H7 (cell line): ENCODE data around the gene ZKSCAN7. TPM values are rescaled to one million over a fixed set of nuclear protein-coding genes. Genes with fewer than 3 reads are reported as not detected.
"Not testable (repeated sequence)": the region's sequence is repeated elsewhere in the genome, so short reads cannot be mapped to it uniquely, and the experiment has no call there.

ENCODE experiments used
- DNase-seq: peaks from one replicate; pipeline ENCODE4 v3.0.0; 2012
- H3K27me3 ChIP-seq: 2 replicates; pipeline ENCODE4 v1.6.0; 2011; ENCODE audit warnings: mild to moderate bottlenecking, low read length; ENCODE audit not compliant: control insufficient read depth, insufficient read depth
- H3K36me3 ChIP-seq: replicated peaks from 2 replicates; pipeline ENCODE4 v1.5.1; 2011; ENCODE audit warnings: low read length; ENCODE audit not compliant: control insufficient read depth, insufficient read depth
- H3K4me3 ChIP-seq: 2 replicates; pipeline ENCODE4 v1.5.1; 2011; ENCODE audit warnings: low read depth, mild to moderate bottlenecking, control low read depth, low read length, moderate library complexity; ENCODE audit not compliant: insufficient read depth
- total RNA-seq: library from RNA; depleted of rRNA; stranded (reverse); fragments of >200 nt; shearing (Covaris generic); gene quantifications from 2 replicates; pipeline ENCODE4 v1.2.3, GENCODE V29; 2014; rRNA removed

ZKSCAN7 gene
- total RNA-seq = 6.5 and 13.0 TPM in 2 replicates

GRCh38 chr3:44554626-44555592 is at the start of gene ZKSCAN7:
Gene ZKSCAN7, plus strand, starts transcription at chr3:44555193. Its CDS starts 1,855 bp downstream, at chr3:44557048.
- Histone ChIP-seq H3K36me3 (peaks cover 7% of the 10 kb centered on the region), H3K27me3 (no peaks in the 10 kb centered on the region; the same call in 1 of the 2 replicates), H3K4me3 (peak within 1 kb of the TSS; percentile 82)
- peak; percentile 94 for DNase-seq

DNA sequence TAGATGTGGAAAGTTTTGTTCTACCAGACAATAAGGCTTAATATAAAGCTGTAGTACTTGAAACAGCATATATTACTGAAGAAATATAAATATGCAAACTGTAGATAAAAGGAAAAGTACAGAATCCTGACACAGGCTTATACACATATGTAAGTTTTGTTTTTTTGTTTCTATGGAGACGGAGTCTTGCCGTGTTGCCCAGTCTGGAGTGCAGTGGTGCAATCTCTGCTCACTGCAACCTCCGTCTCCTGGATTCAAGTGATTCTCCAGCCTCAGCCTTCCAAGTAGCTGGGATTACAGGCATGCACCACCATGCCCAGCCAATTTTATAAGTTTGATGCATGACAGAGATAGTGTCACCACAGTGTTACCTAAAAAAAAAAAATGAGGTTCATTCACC is 48.4 kb upstream of the ZKSCAN7 start:
- DNase-seq = no peak
- Histone ChIP-seq H3K4me3 (no peak overlapping the region), H3K36me3 (no peaks in the 10 kb centered on the region), H3K27me3 (no peaks in the 10 kb centered on the region)

DNA sequence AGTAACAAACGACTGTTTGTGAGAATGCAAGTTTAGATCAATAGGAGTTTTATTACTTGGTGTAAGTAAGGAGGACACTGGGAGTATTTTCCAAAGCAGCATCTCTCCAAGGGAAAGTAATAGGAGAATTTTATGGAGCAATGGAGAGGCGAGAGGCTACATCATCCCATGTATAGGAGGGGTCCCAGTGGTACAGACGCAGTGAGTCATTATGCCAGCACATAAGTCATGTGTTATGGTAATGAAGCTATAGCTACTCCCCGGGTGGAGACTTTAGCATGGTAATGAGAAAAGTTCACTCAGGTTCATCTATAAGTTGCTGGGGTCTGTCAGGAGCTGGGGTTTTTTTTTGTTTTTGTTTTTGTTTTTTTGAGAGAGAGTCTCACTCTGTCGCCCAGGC is 48.0 kb upstream of the ZKSCAN7 start:
- Histone ChIP-seq H3K4me3 (no peak overlapping the region), H3K36me3 (no peaks in the 10 kb centered on the region), H3K27me3 (no peaks in the 10 kb centered on the region)
- DNase-seq = peak; percentile 26

DNA sequence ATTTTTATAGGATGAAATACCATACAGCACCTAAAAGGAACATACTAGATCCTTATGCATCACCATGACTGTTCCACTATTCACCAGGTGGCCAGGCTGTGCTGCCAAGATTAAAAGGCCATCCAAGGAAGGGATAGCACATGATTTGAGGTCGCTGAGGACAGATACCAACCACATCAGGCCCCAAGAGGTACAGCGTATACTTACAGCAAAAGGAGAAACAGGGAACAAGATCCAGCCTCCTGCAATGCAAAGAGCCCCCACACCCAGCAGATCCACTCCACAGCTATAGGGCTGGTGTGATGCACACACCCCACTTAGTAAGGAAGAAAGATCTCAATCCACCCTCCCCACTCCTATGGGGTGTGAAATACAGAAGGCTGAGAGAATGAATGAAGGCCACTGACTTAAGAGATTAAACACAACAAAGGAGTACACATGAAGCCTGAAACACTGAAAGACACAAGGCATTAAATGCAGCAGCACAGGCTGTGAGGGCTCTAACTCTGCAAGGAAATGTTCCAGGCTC is 45.5 kb upstream of the ZKSCAN7 start:
- DNase-seq = no peak
- H3K27me3 ChIP-seq = no peaks in the 10 kb centered on the region
- H3K36me3 ChIP-seq = no peaks in the 10 kb centered on the region
- H3K4me3 ChIP-seq = peak overlapping the region; percentile 59

GRCh38 chr3:44510000-44510368 is 45.0 kb upstream of the ZKSCAN7 start:
- Histone ChIP-seq H3K36me3 (no peaks in the 10 kb centered on the region), H3K27me3 (no peaks in the 10 kb centered on the region), H3K4me3 (peak overlapping the region; percentile 59)
- no peak for DNase-seq

GRCh38 chr3:44511238-44511566 is 43.8 kb upstream of the ZKSCAN7 start:
- DNase-seq = no peak
- Histone ChIP-seq H3K36me3 (no peaks in the 10 kb centered on the region), H3K4me3 (peak overlapping the region; percentile 59), H3K27me3 (no peaks in the 10 kb centered on the region)

DNA sequence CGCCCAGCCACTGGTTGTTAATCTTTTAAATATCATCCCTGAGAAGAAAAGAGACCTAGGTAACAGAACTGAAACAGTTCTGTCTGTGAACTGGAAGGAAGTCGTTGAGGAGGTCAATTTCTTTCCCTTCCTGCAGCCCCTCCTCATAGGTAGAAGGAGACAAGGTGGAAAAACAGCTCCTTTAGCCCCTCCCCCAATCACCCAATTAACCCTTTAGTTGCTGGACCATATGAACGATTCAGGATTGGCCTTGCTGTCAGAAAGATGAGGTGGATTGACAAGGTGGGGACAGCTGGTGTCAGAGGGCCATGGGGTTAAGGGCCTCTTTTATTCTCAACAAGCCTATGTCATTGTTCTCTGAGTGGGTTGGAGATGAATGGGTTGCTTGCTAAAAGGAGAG is 41.5 kb upstream of the ZKSCAN7 start:
- peak; percentile 77 for DNase-seq
- Histone ChIP-seq H3K4me3 (no peak overlapping the region), H3K27me3 (no peaks in the 10 kb centered on the region), H3K36me3 (no peaks in the 10 kb centered on the region)

GRCh38 chr3:44516230-44516629 is 38.8 kb upstream of the ZKSCAN7 start:
- no peak overlapping the region for H3K4me3 ChIP-seq
- no peaks in the 10 kb centered on the region for H3K36me3 ChIP-seq
- no peaks in the 10 kb centered on the region for H3K27me3 ChIP-seq
- DNase-seq = no peak

DNA sequence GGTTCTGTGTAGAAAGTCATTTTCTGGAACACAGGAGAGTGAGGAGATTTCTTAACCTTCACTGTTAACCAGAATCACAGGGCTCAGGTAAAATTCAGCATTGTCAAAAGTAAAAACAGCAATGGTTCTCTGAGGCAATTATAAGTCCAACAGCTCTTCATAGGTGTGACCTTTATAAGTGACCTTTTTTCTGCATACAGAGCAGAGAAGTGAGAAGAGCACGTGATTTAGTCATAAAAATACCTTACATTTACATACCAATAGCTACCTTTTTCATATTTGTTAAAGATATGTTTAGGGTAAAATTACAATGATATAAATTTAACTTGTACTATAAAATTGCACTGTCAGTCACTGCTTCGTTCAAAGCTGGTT is 36.2 kb upstream of the ZKSCAN7 start:
- no peak for DNase-seq
- no peak overlapping the region for H3K4me3 ChIP-seq
- H3K36me3 ChIP-seq = no peaks in the 10 kb centered on the region
- no peaks in the 10 kb centered on the region for H3K27me3 ChIP-seq

- Histone ChIP-seq H3K4me3 (no peak overlapping the region), H3K36me3 (no peaks in the 10 kb centered on the region), H3K27me3 (no peaks in the 10 kb centered on the region)
- no peak for DNase-seq
Observed at GRCh38 chr3:44521721-44522120, 33.3 kb upstream of the ZKSCAN7 start.

DNA sequence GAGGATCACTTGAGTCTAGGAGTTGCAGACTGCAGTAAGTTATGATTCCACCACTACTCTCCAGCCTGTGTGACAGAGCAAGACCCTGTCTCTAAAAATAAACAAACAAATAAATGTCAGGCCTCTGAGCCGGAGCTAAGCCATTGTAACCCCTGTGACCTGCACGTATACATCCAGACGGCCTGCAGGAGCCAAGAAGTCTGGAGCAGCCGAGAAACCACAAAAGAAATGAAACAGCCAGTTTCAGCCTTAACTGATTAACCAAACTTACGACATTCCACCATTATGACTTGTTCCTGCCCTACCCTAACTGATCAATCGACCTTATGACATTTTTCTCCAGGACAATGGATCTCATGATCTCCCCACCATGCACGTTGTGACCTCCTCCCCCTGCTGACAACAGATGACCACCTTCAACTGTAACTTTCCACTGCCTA is 32.5 kb upstream of the ZKSCAN7 start:
- DNase-seq = no peak
- H3K4me3 ChIP-seq = no peak overlapping the region
- H3K36me3 ChIP-seq = no peaks in the 10 kb centered on the region
- H3K27me3 ChIP-seq = no peaks in the 10 kb centered on the region

DNA sequence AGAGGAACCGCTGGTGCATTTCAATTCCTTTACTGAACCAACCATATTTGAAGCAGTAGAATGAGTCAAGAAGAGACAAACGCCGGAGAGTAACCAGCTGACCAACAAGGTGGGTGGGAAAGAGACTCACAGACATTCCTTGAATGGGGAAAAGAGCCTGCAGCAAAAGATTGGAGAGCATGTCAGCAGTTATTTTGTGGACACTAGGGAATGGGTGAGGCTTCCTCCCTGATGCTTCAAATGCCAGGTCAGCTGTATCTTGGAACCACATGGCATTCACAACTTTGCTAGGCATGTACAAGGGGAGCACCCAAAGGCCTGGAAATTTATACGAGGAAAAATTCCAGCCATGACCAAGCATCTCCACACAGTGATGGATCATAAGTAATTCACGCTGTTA is 29.9 kb upstream of the ZKSCAN7 start:
- H3K27me3 ChIP-seq = no peaks in the 10 kb centered on the region; the same call in 1 of the 2 replicates
- no peak overlapping the region for H3K4me3 ChIP-seq

GRCh38 chr3:44529927-44530326 is 25.1 kb upstream of the ZKSCAN7 start:
- Histone ChIP-seq H3K36me3 (no peaks in the 10 kb centered on the region), H3K27me3 (no peaks in the 10 kb centered on the region; the same call in 1 of the 2 replicates), H3K4me3 (no peak overlapping the region)
- no peak for DNase-seq

More for the DNA sequence above, 29.9 kb upstream of the ZKSCAN7 start:
- no peaks in the 10 kb centered on the region for H3K36me3 ChIP-seq
- no peak for DNase-seq

- Histone ChIP-seq H3K27me3 (no peaks in the 10 kb centered on the region; the same call in 1 of the 2 replicates), H3K4me3 (no peak overlapping the region), H3K36me3 (no peaks in the 10 kb centered on the region)
- no peak for DNase-seq
Observed at GRCh38 chr3:44530911-44531310, 24.1 kb upstream of the ZKSCAN7 start.

GRCh38 chr3:44534659-44535058 is 20.3 kb upstream of the ZKSCAN7 start:
- not testable (repeated sequence) for DNase-seq, H3K27me3 ChIP-seq, H3K4me3 ChIP-seq, H3K36me3 ChIP-seq
